A549 (cell line): ENCODE results near the gene SLC22A23. TPM values are rescaled to one million over a fixed set of nuclear protein-coding genes. Genes with fewer than 3 reads are reported as not detected.

Source experiments
- ATAC-seq, 2 experiments: fragments of 200-7000 bp in 1 of 2; fragments of >200 bp in 1 of 2; cut with Nextera tagmentation in 1 of 2; cut with Tn5 transposase in 1 of 2; 3 replicates each; pipeline versions ENCODE4 v1.8.0 to v1.9.1; 2018 to 2020; ENCODE audit warnings: mild to moderate bottlenecking in 1 of 2, moderate library complexity in 1 of 2
- CTCF ChIA-PET: fragments of 300-600 bp; sonication (Branson Sonifier 250); formaldehyde crosslinking; extraction: SDS; loops from one replicate; lab custom pipeline; 2021; ENCODE audit warnings: antibody characterized with exemption, inconsistent platforms; lab: Yijun Ruan, JAX
- POLR2A ChIA-PET: fragments of 350-600 bp; formaldehyde crosslinking; extraction: SDS; loops from one replicate; lab custom pipeline; 2021; ENCODE audit warnings: antibody characterized with exemption, inconsistent platforms; lab: Yijun Ruan, JAX
- DNase-seq, 2 experiments: peaks; one replicate each; pipeline versions ENCODE4 v3.0.0 to v3.0.0-alpha.2; 2011 to 2016; ENCODE audit warnings: low read depth in 1 of 2, low spot score in 1 of 2
- FAIRE-seq: peaks from 2 replicates; lab custom pipeline; 2011; peaks lifted over from hg19 to GRCh38; lab: Jason Lieb, UNC
- H3K27ac ChIP-seq, 2 experiments: fragments of >200 bp; sonication (Bioruptor Twin); formaldehyde crosslinking; 3 replicates each; pipeline ENCODE4 v1.5.1; 2016 to 2017
- H3K4me1 ChIP-seq: fragments of >200 bp; sonication (Bioruptor Twin); formaldehyde crosslinking; 3 replicates; pipeline ENCODE4 v1.6.1; 2016
- H3K4me2 ChIP-seq: fragments of >200 bp; sonication (Bioruptor Twin); formaldehyde crosslinking; 3 replicates; pipeline ENCODE4 v1.6.1; 2016
- H3K4me3 ChIP-seq: fragments of >200 bp; sonication (Bioruptor Twin); formaldehyde crosslinking; 3 replicates; pipeline ENCODE4 v1.5.1; 2016
- H3K9me3 ChIP-seq: fragments of >200 bp; sonication (Bioruptor Twin); formaldehyde crosslinking; 3 replicates; pipeline ENCODE4 v1.6.1; 2016
- ATOH8 ChIP-seq: fragments of 250-450 bp; sonication (Bioruptor Pico); IDR thresholded peaks from 2 replicates; pipeline ENCODE4 v1.5.0; 2020; ENCODE audit warnings: low read depth, mild to moderate bottlenecking, moderate library complexity
- BHLHE40 ChIP-seq: IDR thresholded peaks from 2 replicates; pipeline ENCODE4 v1.6.1; 2012; ENCODE audit warnings: low read depth, low read length, inconsistent platforms
- CBX8 ChIP-seq: fragments of 200-600 bp; sonication (generic); IDR thresholded peaks from 2 replicates; pipeline ENCODE4 v1.6.1; 2016
- CTCF ChIP-seq: fragments of >200 bp; sonication (Bioruptor Twin); formaldehyde crosslinking; IDR thresholded peaks from 3 replicates; pipeline ENCODE4 v1.5.1; 2016
- ELK1 ChIP-seq: fragments of 150-350 bp; IDR thresholded peaks from 2 replicates; pipeline ENCODE4 v1.6.1; 2014; ENCODE audit warnings: low read depth, mild to moderate bottlenecking, low read length
- FOSB ChIP-seq: fragments of 250-450 bp; sonication (Bioruptor Pico); IDR thresholded peaks from 2 replicates; pipeline ENCODE4 v1.5.0; 2020; ENCODE audit warnings: mild to moderate bottlenecking, moderate library complexity
- GATA3 ChIP-seq: IDR thresholded peaks from 2 replicates; pipeline ENCODE4 v1.6.1; 2012; ENCODE audit warnings: borderline replicate concordance
- HOXA7 ChIP-seq: fragments of 250-450 bp; sonication (Bioruptor Pico); IDR thresholded peaks from 2 replicates; pipeline ENCODE4 v1.5.0; 2020; ENCODE audit warnings: mild to moderate bottlenecking, moderate library complexity
- HOXB5 ChIP-seq: fragments of 250-450 bp; sonication (Bioruptor Pico); IDR thresholded peaks from 2 replicates; pipeline ENCODE4 v1.5.0; 2020; ENCODE audit warnings: mild to moderate bottlenecking, moderate library complexity
- JUNB ChIP-seq: fragments of >200 bp; sonication (Bioruptor Twin); formaldehyde crosslinking; IDR thresholded peaks from 2 replicates; pipeline ENCODE4 v1.6.1; 2016
- KDM1A ChIP-seq: fragments of 200-600 bp; sonication (generic); IDR thresholded peaks from 2 replicates; pipeline ENCODE4 v1.6.1; 2016; ENCODE audit warnings: low read depth, mild to moderate bottlenecking
- MAFK ChIP-seq: fragments of 450-650 bp; IDR thresholded peaks from 2 replicates; pipeline ENCODE4 v1.6.1; 2014; ENCODE audit not compliant: partially characterized antibody
- MAX ChIP-seq: IDR thresholded peaks from 2 replicates; pipeline ENCODE4 v1.6.1; 2012
- NPAS2 ChIP-seq: fragments of 250-450 bp; sonication (Bioruptor Pico); IDR thresholded peaks from 2 replicates; pipeline ENCODE4 v1.8.0; 2022; ENCODE audit warnings: mild to moderate bottlenecking, moderate library complexity, borderline replicate concordance
- NR3C1 ChIP-seq: fragments of >200 bp; sonication (Bioruptor Twin); formaldehyde crosslinking; IDR thresholded peaks from 3 replicates; pipeline ENCODE4 v1.6.1; 2017
- PBX3 ChIP-seq: IDR thresholded peaks from 2 replicates; pipeline ENCODE4 v1.6.1; 2012
- POLR2A ChIP-seq: IDR thresholded peaks from 2 replicates; pipeline ENCODE4 v1.6.1; 2012; ENCODE audit warnings: mild to moderate bottlenecking, low read length
- RAD21 ChIP-seq, 2 experiments: fragments of >200 bp in 1 of 2; sonication (Bioruptor Twin) in 1 of 2; formaldehyde crosslinking in 1 of 2; IDR thresholded peaks in 1 of 2; conservative IDR thresholded peaks in 1 of 2; 2 replicates in 1 of 2; 3 replicates in 1 of 2; pipeline ENCODE4 v1.6.1; 2012 to 2018; ENCODE audit warnings: inconsistent platforms in 1 of 2
- RFX5 ChIP-seq: fragments of 450-650 bp; IDR thresholded peaks from 2 replicates; pipeline ENCODE4 v1.7.1; 2014; ENCODE audit warnings: antibody characterized with exemption, mild to moderate bottlenecking, moderate library complexity
- SREBF2 ChIP-seq: fragments of 450-650 bp; IDR thresholded peaks from 2 replicates; pipeline ENCODE4 v1.6.1; 2014; ENCODE audit warnings: mild to moderate bottlenecking, moderate library complexity
- ZFP36 ChIP-seq: fragments of 450-650 bp; IDR thresholded peaks from 2 replicates; pipeline ENCODE4 v1.6.1; 2014; ENCODE audit warnings: borderline replicate concordance; ENCODE audit not compliant: partially characterized antibody
- ZNF302 ChIP-seq: fragments of 250-450 bp; sonication (Bioruptor Pico); IDR thresholded peaks from 2 replicates; pipeline ENCODE4 v1.9.0; 2021; ENCODE audit warnings: inconsistent platforms, mild to moderate bottlenecking, moderate library complexity
- WGBS: methylation state at CpG from one replicate; pipeline ENCODE4 v1.1.6; 2017; ENCODE audit errors: missing lambda C conversion rate; 5-methylcytosine and 5-hydroxymethylcytosine counted together
- polyA plus RNA-seq, 4 experiments: library from polyadenylated mRNA; depleted of rRNA in 3 of 4; stranded (reverse); fragments of >200 nt; fragmentation: RNase III in 1 of 4; extraction: RNeasy Plus Mini Kit Qiagen cat#74134 plus additional on column Dnase treatment in 1 of 4; gene quantifications; 2 replicates in 3 of 4; 3 replicates in 1 of 4; pipeline ENCODE4 v1.2.3, GENCODE V29; 2011 to 2017

SLC22A23 gene
- polyA plus RNA-seq, 2 of the 4 experiments (the other 2 are of a cell fraction), result 4.4 to 6.2 TPM

GRCh38 chr6:3482869-3483268, 26.0 kb upstream of the SLC22A23 start:
- no peak for ATAC-seq
- FAIRE-seq, result no peak
- CTCF ChIA-PET, result no interaction called here
- WGBS, result 59% methylated on average over 4 of the region's 4 CpGs
- no peak for DNase-seq
- H3K4me2 ChIP-seq, result no peak overlapping the region
- H3K4me3 ChIP-seq, result no peak overlapping the region
- no peaks in the 10 kb centered on the region for H3K4me1 ChIP-seq
- peaks cover 5% of the 10 kb centered on the region for H3K9me3 ChIP-seq
- no peak overlapping the region for H3K27ac ChIP-seq
- POLR2A ChIA-PET, result no interaction called here
- TF ChIP-seq NR3C1, result no peak
- no peak for TF ChIP-seq HOXB5
- TF ChIP-seq MAFK, result no peak
- no peak for TF ChIP-seq NPAS2 (CRISPR knock-in tag)

GRCh38 chr6:3481640-3482039, 24.8 kb upstream of the SLC22A23 start:
- no peak for FAIRE-seq
- H3K27ac ChIP-seq, result no peak overlapping the region
- CTCF ChIA-PET, result no interaction called here
- no peak overlapping the region for H3K4me3 ChIP-seq
- H3K9me3 ChIP-seq, result peaks cover 5% of the 10 kb centered on the region
- no peaks in the 10 kb centered on the region for H3K4me1 ChIP-seq
- no peak overlapping the region for H3K4me2 ChIP-seq
- TF ChIP-seq GATA3 (no peak), RFX5 (no peak), SREBF2 (no peak), CTCF (no peak), PBX3 (no peak), MAX (no peak)
- ATAC-seq, result no peak
- DNase-seq, result no peak
- 91% methylated on average over 7 of the region's 7 CpGs for WGBS
- POLR2A ChIA-PET, result no interaction called here

GRCh38 chr6:3480009-3480408, 23.2 kb upstream of the SLC22A23 start:
- H3K4me1 ChIP-seq, result no peaks in the 10 kb centered on the region
- H3K9me3 ChIP-seq, result peaks cover 5% of the 10 kb centered on the region
- ChIA-PET POLR2A (no interaction called here), CTCF (no interaction called here)
- no peak overlapping the region for H3K4me2 ChIP-seq
- DNase-seq (no peak), ATAC-seq (no peak), FAIRE-seq (no peak)
- H3K27ac ChIP-seq, result no peak overlapping the region
- no peak for TF ChIP-seq RAD21 (conservative IDR thresholded peaks at IDR 0.05 in 1 of 2, IDR thresholded peaks at IDR 0.05 in 1 of 2)
- TF ChIP-seq CBX8, result no peak
- TF ChIP-seq MAFK, result no peak
- TF ChIP-seq HOXA7 (CRISPR knock-in tag), result no peak
- no peak for TF ChIP-seq BHLHE40
- no peak for TF ChIP-seq KDM1A
- TF ChIP-seq JUNB, result no peak
- no peak overlapping the region for H3K4me3 ChIP-seq

- CTCF ChIA-PET, result interaction anchor here (1.9 kb wide), 1 partner anchor 258 kb away, joined by 11 read pairs; no protein-coding TSS in a partner anchor
Observed at GRCh38 chr6:3473773-3474172, 16.9 kb upstream of the SLC22A23 start.

More at GRCh38 chr6:3473773-3474172, 16.9 kb upstream of the SLC22A23 start:
- POLR2A ChIA-PET, result interaction anchor here (1.1 kb wide), 1 partner anchor 17 kb away, joined by 5 read pairs; the partner anchor contains the start of gene SLC22A23
- ATAC-seq (no peak), FAIRE-seq (no peak), DNase-seq (no peak)
- peak overlapping the region; percentile 48; the same call in 1 of the 3 replicates for H3K4me2 ChIP-seq
- H3K4me3 ChIP-seq, result no peak overlapping the region
- no peaks in the 10 kb centered on the region for H3K9me3 ChIP-seq
- TF ChIP-seq ZFP36, result no peak
- TF ChIP-seq JUNB, result no peak
- no peak for TF ChIP-seq CTCF
- TF ChIP-seq NPAS2 (CRISPR knock-in tag), result no peak
- no peak for TF ChIP-seq GATA3
- no peak for TF ChIP-seq POLR2A
- TF ChIP-seq PBX3, result no peak
- TF ChIP-seq ZNF302 (CRISPR knock-in tag), result no peak
- no peak for TF ChIP-seq ELK1
- TF ChIP-seq ATOH8 (CRISPR knock-in tag), result no peak
- TF ChIP-seq KDM1A, result no peak
- no peak for TF ChIP-seq FOSB (CRISPR knock-in tag)
- H3K27ac ChIP-seq, result peak overlapping the region; percentile 70 to 86
- WGBS, result 87% methylated on average over 5 of the region's 5 CpGs
- peaks cover 18% of the 10 kb centered on the region for H3K4me1 ChIP-seq
